GM18867 (cell line): ENCODE results near the gene PVALEF.
"Not testable (repeated sequence)": the region's sequence is repeated elsewhere in the genome, so short reads cannot be mapped to it uniquely, and the experiment has no call there.

Experiments used
- ATAC-seq: cut with Tn5 transposase; IDR thresholded peaks from one replicate; pipeline ENCODE4 v1.9.1; 2021; ENCODE audit warnings: mild to moderate bottlenecking, moderate library complexity; ENCODE audit not compliant: unreplicated experiment

Gene PVALEF

DNA sequence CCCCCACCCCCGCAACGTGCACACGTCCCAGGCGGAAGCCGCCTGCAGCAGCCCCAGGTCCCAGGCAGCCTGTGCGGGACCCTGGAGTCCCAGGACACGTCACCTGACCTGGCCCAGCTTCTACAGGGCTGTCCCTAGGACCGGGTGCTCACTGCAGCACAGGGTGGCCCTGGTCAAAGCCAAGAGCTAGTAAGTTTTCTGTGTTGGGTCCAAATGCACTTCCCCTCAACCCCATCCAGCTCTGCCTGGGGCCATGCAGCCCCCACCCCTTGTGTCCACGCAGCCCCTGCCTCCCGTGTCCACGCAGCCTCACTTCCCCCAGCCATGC lies 22.1 kb upstream of the PVALEF start:
- no peak for ATAC-seq

DNA sequence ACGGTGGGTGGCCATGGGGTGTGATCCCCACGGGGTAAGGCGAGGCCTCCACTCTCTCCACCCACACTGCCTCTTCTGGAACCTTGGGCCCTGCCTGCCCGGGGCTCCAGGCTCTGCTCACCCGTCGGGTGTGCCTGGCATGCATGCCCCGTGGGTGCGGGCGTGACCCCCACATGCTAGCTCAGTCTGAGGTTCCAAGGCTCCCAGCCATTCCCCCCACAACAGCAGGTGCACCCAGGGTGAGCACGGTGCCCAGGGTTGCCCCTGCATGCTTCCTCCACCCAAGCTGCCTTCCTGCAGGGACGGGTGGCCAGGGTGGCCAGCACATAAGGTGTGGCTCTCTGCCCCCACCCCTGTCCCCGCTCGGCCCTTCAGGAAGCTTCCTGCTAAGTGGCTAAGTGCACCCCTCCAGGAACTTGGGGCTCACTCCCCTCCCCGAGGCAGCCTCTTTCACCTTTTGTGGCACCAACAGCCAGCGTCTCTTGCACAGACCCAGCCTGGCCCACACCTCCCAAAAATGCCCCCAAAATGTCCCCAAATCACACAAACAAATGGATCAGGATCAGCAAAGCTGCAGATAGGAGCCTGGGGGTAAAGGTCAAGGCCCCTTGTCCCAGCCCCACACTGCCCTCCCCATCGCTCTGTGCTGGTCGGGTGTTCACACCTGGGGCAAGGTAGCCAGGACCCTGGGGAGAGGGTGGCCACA lies 21.4 kb upstream of the PVALEF start:
- ATAC-seq = no peak

DNA sequence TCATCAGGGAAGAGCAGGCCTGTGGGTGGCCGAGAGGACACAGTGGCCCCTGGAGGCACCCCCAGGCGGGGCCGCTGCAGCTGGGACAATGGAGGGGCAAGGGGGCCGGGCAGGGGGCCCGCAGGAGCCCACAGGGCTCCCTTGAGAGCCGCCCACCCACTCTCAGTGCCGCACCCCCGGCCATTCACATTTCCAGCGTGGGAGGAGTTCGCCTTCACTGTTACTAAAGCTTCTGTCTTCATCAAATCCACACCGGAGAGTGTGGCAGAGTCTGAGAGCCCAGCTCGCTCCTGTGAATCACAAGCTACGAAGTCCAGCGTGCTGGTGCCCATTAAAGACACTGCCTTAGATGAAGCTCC lies 20.9 kb upstream of the PVALEF start:
- no peak for ATAC-seq

DNA sequence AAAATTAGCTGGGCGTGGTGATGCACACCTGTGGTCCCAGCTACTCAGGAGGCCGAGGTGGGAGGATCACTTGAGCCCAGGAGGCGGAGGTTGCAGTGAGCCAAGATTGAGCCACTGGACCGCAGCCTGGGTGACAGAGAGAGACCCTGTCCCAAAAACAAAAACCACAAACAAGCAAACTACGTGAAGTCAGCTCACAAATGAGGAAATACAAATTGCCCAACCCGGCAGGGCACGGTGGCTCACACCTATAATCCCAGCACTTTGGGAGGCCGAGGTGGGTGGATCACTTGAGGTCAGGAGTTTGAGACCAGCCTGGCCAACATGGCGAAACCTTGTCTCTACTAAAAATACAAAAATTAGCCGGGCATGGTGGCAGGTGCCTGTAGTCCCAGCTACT lies 19.1 kb upstream of the PVALEF start:
- not testable (repeated sequence) for ATAC-seq

DNA sequence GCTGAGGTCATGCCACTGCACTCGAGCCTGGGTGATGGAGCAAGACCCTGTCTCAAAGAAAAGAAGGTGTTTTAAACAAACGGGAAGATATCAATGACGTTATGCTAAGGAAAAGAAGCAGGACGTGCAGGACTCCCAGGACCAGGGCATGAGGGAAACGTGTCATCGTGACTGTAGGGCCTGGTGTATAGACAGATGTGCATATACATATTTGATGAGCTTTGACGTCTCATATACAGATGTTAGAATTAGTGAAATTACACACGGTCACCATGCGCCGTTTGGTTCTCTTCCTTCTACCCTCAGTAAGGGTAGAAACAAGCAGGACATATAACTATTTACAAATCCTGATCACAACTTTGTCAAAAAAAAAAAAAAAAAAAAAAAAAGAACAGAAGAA lies 17.6 kb upstream of the PVALEF start:
- ATAC-seq = no peak

DNA sequence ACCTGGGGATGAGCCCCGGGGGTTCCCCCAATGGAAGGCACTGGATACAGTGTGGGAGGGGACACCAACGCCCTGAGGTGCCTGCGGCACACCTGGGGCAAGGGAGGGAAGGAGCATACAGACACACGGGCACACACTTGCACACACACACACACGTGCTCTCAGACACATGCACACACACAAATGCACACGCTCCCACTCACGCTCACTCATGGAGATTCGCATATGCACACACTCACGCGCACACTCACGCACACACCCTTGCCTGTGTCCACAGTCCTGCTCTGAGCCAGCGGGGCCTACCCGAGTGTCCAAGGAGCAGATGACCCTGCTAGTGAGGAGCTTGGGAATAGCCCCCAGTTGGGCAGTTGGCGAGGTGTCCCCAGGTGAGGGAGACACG lies 16.7 kb upstream of the PVALEF start:
- ATAC-seq = no peak

DNA sequence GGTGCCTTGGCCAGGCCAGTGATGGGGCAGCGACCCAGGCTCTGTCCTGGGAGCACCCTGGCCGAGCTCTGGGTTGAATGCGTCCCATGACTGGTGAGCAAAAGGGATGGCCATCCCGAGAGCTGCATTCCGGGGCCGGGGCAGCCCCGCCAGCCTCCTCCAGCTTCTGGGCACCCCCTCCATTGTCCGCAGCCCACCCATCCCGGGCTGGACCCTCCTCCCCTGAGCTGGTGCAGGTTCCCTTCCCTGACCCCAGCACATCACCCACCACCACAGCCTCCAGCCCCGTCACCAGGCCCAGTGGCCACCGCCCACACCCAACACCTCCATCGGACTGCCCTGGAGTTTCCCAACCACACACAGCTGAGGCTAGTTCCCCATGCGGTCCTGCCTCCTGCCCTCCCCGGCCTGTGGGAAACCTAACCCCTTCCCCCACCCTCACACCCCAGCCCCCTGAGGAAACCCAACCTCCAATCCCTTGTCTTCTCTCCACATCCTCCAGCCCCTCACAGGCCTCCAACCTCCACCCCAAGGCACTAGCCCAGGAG lies 16.2 kb upstream of the PVALEF start:
- no peak for ATAC-seq

DNA sequence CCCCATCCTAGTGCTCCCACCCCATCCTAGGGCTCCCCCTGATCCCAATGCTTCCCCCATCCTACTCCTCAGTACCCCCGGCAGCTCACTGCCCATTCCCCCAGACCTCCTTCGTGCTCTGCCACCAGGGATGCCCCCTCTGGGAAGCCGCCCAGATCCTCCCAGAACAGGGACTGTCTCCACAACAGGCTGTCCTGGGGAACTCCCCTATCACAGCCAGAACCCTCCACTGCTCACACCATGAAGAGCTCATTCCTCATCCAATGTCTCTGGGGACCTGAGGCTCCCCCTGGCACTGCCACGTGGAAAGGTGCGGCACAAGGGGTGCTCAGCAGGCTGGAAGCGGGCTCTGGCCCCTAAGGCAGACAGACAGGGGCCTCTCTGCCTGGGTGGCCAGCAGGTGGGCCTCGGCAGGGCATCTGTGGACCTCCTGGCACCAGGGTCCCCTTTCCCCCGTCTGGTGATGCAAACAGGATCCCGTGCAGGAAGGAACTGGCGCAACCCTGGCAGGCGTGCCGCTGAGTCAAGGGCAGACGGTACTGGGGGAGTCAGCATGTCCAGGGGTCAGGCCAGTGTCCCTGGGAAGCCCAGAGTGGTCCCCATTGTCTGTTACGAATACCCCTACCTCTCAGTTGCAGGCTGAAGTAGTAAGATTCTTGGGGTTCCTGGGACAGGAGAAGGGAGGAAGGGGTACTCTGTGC lies 14.8 kb upstream of the PVALEF start:
- ATAC-seq = no peak

DNA sequence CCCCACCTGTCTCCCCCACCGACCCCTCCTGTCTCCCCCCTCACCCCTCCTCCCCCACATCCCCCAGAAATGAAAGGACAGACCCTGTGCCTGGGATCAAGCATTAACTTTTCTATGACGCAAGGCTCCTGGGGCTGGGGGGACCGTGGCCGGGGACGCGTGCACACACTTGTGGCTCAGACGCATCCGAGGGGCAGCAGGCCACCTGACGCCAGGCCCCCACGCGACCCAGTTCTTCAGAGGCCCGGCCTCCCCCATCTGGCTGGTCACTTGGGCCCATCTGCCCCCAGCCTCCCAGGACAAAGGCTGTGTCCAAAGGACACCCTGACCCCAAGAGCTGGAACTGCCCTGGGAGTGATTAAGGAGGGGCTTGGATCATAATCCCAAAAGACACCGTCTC lies 14.0 kb upstream of the PVALEF start:
- ATAC-seq = no peak

DNA sequence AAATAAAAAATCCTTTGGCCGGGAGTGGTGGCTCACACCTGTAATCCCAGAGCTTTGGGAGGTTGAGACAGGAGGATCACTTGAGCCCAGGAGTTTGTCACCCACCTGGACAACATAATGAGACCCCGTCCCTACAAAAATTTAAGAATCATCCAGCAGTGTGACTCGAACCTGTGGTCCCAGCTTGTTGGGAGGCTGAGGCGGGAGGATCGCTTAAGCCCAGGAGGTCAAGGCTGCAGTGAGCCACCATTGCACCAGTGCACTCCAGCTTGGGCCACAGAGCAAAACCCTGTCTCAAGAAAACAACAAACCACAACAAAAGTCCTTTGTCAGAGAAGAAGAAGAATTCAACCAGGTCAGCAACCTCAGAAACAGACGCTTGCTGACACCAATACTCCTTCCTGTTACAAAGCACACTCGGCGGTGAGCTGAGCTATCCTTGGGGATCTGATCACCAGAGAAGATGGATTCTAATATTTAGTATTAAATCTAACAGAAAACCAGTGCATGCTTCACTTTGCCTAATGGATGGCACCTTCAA lies 12.9 kb upstream of the PVALEF start:
- no peak for ATAC-seq

DNA sequence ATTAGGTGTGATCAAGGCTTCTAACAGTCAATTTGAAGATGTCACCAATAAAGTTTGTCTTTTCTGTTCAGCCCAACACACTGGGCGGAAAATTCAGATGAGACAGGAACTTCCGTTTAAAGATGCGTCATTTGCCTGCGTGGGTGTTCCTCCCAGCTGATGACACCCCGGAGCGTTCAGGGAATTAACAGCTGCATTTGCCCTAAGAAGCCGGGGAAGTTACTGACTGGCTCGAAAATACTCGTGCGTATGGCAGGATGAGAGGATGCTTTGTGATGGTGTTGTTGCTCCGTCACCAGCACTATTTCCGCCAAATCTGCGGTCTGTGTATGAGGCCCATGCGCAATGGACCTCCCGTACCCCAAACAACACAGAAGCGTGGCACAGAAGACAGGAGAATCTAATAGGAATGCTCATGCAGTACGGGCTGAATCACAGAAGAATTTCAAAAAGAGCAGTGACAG lies 11.9 kb upstream of the PVALEF start:
- no peak for ATAC-seq

DNA sequence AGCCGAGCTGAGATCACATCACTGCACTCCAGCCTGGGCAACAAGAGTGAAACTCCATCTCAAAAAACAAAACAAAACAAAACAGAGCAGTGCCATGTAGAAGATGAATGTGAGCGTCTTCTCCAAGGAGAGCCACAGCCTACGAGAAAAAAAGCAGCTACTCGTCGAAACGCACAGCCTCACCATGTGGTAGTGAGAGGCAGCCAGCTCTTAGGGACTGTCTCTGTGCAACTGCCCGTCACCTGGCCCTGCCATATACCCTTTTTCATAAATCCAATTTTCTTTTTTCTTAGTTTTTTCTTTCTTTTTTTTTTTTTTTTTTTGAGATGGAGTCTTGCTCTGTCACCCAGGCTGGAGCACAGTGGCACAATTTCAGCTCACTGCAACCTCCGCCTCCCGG lies 11.3 kb upstream of the PVALEF start:
- ATAC-seq = not testable (repeated sequence)

DNA sequence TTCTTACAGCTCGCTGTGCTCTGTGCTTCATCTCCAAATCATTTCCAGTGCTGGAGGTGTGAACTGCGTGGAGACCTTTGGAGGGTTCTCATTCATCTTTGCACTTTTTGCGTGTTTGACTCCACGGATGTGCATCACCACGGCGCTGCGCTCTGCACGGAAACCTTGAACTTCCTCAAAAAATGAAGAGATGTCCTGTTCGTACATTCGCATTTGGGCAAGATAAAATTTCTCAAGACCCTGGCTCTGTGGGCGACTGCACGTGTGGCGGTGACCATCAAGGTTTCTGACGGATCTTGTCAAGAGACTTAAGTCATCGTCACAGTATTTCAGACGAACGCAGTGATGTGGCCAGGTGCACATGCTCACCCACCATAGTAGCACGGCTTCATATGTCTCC lies 10.3 kb upstream of the PVALEF start:
- ATAC-seq = no peak

DNA sequence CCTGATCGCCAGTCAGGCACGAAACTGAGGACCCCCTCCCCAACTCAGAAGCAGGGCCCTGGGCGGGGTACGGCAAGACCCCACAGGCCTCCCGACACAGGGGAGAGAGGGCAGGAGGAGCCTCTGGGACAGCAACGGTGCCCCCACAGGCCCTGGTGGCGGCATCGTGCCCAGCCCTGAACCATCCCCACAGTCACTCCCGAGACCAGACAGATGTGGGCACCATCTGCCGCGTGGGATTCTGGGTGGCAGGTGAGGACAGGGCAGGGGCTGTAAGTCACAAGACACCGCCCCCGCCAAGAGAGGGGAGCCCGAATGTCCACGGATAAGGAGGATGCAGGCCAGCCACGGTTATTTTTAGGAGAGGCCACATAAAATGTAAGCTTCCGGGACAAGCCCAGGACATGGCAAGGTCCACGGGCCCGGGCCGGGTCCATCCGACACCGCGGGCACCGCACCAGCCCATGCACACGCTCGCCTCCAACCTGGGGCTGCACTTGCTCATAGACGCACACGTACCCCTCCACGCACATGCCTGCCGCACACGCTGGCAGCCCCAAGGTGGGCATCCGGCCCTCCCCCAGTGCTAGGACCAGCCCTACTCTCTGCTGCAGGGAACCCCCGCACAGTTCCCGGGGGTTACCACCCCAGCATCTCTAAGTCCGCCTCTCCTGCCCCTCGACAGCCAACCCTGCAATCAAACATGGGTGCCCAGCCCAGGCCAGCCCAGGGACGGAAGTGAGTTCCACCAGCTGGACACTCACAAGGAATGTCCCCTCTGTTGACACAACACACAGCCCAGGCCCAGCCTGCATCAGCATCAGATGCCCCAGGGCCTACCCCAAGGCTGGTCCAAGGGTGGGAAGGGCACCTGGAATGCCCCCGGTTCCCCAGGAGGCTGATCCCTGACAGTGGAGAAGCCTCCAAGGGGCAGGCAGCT lies 8.2 kb upstream of the PVALEF start:
- ATAC-seq = no peak

DNA sequence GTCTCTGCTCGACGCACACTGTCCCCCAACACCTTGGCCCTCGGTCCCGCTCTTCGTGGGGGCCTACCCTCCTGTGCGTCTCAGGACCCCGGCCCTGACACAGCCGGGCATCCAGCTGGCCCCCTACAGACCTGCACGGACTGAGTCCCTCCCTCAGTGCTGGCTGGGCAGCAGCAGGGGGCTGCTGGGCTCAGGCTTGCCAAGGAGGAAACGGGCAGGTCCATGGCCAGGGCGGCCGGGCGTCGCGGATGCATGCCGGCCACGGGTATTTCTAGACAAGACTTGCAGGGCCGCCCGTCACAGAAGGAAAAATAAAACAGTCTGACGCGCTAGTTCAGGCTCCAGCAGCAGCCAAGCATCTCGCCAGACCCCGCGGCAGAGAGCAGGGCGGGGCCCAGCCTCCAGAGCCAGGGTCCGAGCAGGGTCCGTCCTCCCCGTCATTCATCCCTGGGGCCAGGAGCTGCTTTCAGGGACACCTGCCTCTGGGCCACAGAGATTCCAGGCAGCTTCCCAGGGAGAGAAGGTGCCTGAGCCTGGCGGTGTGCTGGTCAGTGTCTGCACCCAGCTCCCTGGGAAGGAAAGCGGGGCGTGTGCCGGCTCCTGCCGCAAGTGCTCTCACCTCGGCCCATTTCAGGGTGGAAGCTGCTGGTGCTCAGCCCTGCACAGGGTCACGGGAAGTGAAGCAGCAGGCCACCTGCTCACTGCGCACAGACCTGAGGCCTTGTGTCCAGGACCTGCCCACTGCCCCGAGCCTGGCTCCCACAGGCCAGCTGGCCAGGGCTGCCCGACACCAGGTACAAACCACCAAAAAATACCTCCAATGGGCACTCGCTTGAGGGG lies 7.2 kb upstream of the PVALEF start:
- ATAC-seq = no peak

DNA sequence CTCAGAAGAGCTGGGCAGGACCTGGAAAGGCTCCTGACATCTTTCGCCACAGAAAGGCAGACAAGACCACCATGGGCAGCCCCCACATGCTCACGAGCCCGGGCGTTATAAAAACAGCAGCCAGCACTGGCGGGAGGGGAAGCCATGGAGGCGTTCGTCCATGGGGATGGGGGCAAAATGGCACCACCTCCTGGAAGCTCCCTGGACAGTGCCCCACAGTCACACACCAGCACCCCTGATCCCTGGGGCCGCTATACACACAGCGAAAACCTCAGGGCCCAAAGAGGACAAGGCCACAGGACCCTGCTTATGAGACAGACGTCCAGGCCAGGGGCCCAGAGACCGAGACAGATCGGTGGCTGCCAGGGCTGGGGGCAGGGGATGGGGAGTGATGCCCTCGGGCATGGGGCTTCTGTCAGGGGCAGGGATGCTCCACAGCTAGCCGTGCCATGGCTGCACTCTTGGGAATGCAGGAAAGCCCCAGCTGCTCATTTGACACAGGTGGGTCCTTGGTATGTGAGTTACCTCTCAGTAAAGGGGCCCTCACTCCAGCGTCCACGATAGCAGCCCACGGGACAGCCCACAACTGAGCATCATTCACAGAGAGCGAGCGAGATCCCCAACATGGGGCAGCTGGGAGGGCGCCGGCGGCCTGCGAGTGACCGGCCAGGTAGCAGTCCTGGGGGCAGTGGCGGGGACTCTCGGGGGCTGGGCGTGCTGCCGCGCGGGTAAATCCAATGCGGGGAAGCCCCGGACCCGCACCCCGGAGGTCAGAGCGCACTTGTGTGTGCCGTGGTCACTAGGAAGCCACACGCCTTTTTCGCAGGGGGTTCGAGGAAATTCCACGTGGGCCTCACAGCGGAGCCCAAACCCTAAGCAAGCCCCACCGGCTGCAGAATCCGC lies 6.4 kb upstream of the PVALEF start:
- no peak for ATAC-seq

DNA sequence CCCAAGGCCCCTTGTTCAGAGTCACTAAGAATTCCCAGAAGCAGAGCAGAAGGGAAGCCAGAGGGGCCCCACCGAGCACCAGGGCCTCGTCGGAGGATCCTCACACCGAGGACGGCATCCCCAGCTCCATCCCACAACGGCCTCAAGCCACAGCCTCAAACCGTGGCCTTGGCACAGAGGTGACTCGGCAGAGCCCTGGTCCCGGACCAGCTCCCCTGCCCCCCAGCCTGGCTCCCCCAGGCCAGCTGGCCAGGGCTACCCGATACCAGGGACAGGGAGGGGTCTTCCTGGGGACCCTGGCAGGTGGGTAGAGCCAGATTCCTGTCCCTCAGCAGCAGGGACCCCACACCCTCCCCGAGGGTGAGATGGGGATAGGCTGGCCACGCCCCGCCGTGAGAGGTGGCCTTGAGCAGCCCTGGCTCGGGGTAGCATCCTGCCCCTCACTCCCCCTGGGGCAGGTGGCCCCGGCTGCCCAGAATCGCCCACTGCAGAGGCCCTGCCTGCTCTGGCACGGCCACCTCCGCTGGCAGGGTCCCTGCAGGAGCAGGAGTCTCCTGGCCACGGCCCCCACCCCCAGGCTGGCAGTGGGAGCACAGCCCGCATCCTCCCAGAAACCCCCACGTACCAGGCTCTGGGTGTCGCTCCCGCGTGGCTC lies 5.6 kb upstream of the PVALEF start:
- ATAC-seq = no peak

DNA sequence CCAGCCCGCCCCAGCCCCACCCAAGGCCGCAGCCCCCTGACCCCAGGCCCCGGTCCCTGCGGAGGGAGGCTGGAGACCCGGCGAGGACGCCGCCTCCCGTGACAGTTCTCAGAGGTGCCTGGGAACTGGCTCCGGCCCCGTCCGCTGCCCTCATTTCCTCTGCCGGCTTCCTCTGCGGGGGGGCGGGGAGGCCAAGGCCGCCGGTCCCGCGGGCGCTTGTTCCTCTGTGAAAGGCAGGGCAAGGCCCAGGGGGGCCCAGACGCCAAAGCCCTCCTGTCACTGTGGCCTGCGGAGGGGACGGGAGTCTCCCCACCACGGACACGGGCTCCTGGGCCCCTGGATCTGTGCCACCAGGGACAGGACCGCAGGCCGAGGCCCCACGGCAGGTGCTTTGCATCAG lies 5.0 kb upstream of the PVALEF start:
- ATAC-seq = no peak
